Fibroblast of skin of left quadriceps (primary cell): ENCODE measurements around the gene ANKDD1B.

ENCODE experiments used
- DNase-seq, 2 experiments: peaks; one replicate each; pipeline ENCODE4 v3.0.0-alpha.2; 2013; ENCODE audit warnings: low read depth in 2 of 2

ANKDD1B gene

GRCh38 chr5:75616971-75617621, 5.8 kb downstream of the ANKDD1B start:
- DNase-seq, result no peak

GRCh38 chr5:75617736-75618352, 6.6 kb downstream of the ANKDD1B start:
- peak; percentile 56 to 58 for DNase-seq

GRCh38 chr5:75620184-75620959, 9.1 kb downstream of the ANKDD1B start:
- no peak for DNase-seq

GRCh38 chr5:75622564-75622963, 11.3 kb downstream of the ANKDD1B start:
- no peak for DNase-seq

- no peak for DNase-seq
Measured at GRCh38 chr5:75623846-75624245, 12.6 kb downstream of the ANKDD1B start.

GRCh38 chr5:75626959-75627358, 15.7 kb downstream of the ANKDD1B start:
- no peak for DNase-seq

- no peak for DNase-seq
Measured at GRCh38 chr5:75627801-75628200, 16.5 kb downstream of the ANKDD1B start.

- no peak for DNase-seq
Measured at GRCh38 chr5:75630875-75631274, 19.6 kb downstream of the ANKDD1B start.

GRCh38 chr5:75632321-75632720, 21.1 kb downstream of the ANKDD1B start:
- DNase-seq, result no peak

GRCh38 chr5:75637949-75638348, 26.7 kb downstream of the ANKDD1B start:
- DNase-seq, result no peak

- no peak for DNase-seq
Measured at GRCh38 chr5:75639535-75640311, 28.5 kb downstream of the ANKDD1B start.

- DNase-seq, result peak; percentile 80 to 82
Measured at GRCh38 chr5:75640395-75640794, 29.1 kb downstream of the ANKDD1B start.

GRCh38 chr5:75640826-75641225, 29.6 kb downstream of the ANKDD1B start:
- DNase-seq, result no peak

GRCh38 chr5:75648712-75649111, 37.5 kb downstream of the ANKDD1B start:
- no peak for DNase-seq

- DNase-seq, result no peak
Measured at GRCh38 chr5:75651575-75652238, 40.5 kb downstream of the ANKDD1B start.

GRCh38 chr5:75653521-75653920, 42.3 kb downstream of the ANKDD1B start:
- no peak for DNase-seq

- DNase-seq, result no peak
Measured at GRCh38 chr5:75654693-75655295, 43.5 kb downstream of the ANKDD1B start.

- DNase-seq, result peak; percentile 10 to 18
Measured at GRCh38 chr5:75656311-75657003, 45.2 kb downstream of the ANKDD1B start.

GRCh38 chr5:75659791-75660450, 48.7 kb downstream of the ANKDD1B start:
- DNase-seq, result no peak
